ENCODE data around the gene CRISPLD2.
"Not testable (repeated sequence)": the region's sequence is repeated elsewhere in the genome, so short reads cannot be mapped to it uniquely, and the experiment has no call there.

CRISPLD2 gene

DNA sequence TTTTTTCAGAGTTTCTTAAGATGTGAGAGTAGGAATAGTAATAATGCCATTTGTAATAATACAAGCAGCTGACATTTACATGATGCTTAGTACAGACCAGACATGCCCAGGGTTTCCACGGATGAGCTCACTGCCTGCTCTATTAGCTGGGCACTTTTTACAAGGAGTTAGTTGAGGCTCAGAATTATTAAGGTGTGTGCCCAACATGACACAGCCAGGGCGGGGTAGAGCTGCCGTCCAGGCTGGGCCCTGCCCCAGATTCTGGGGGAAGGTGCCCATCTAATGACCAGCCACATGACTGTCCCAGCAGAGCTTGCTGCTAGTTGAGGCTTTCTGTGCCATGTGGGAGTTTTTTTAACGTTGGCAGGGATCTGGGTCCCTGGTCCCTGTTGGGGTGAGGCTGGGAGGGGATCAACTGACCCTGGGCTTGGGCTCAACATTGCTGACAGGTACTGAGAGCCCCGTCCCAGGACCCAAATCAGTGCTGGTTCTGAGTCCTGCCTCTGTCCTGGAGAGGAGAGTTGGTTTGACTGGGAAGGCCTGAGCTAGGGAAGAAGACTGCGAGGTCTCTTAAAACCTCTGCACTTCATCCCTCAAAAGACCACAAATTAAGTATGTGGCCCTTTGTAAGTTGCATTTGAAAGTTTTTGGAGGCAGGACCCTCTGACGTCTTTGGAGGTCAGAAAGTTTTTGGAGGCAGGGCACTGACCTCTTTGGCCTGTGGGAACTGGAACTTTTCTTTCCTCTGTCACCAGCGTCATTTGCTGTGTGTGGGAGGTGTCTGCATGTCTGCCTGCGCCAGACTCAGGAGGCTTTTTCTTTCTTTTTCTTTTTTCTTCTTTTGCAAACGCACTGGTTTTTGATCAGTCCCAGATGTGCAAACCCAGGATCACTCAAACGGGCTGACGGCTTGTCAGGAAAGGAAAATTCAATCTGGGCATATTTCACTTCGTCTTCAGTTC is 2.2 kb downstream of the CRISPLD2 start:
- no peak for DNase-seq (ENCODE audit: low read depth in 3 of 3)

DNA sequence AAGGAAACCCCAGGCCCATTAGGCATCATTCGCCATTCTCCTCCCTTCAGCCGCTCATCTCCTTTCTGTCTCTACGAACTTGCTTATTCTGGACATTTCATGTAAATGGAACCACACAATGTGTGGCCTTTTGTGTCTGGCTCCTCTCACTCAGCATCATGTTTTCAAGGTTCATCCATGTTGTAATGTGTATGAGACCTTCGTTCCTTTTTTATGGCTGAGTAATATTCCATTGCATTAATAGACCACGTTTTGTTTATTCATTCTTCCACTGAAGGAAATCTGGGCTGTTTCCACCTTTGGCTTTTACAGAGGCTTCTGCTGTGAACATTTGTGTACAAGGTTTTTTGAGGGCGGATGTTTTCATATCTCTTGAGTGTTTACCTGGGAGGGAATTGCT is 3.2 kb downstream of the CRISPLD2 start:
- DNase-seq (ENCODE audit: low read depth in 3 of 3): no peak

DNA sequence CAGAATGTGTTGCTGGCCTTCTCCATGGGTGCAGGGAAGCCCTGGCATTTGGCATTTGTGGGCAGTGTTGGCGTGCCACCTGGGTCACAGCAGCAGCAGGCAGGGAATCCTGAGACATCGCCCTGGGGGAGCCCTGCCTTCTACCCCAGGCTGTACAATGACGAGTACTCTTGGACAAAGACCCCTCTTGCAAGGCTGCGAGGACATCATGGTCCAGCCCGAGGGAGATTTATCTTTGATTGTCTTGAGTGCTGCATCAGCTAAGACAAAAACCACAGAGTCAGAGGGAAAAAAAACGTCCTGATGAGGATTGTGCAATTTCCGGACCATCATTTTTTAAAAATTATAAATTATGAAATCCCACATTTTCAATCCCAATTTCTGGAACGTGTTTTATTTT is 3.7 kb downstream of the CRISPLD2 start:
- no peak for DNase-seq (ENCODE audit: low read depth in 3 of 3)

GRCh38 chr16:84823926-84824325 is 4.1 kb downstream of the CRISPLD2 start:
- no peak for DNase-seq (ENCODE audit: low read depth in 3 of 3)

GRCh38 chr16:84825896-84826557 is 6.2 kb downstream of the CRISPLD2 start:
- no peak for DNase-seq (ENCODE audit: low read depth in 3 of 3)

DNA sequence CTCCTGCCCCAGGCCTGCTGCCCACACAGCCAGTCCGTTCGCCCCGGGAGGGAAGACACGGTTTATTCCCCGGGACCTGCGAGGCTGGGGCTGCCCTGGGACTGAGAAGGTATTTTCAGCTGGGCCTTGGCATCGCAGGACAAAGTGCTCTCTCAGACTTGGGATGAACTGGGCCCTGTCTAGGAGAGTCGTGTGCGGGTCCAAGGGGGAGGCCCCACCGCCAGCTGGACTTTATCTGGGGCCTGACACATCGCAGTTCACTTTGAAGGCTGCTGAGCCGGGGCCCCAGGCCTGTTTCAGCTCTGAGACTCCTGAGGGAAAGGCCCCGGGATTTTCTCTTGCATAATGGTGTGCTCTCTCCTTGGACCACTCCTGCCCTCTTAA is 6.8 kb downstream of the CRISPLD2 start:
- no peak for DNase-seq (ENCODE audit: low read depth in 3 of 3)

- DNase-seq (ENCODE audit: low read depth in 3 of 3): no peak
Observed at GRCh38 chr16:84827131-84827574, 7.4 kb downstream of the CRISPLD2 start.

DNA sequence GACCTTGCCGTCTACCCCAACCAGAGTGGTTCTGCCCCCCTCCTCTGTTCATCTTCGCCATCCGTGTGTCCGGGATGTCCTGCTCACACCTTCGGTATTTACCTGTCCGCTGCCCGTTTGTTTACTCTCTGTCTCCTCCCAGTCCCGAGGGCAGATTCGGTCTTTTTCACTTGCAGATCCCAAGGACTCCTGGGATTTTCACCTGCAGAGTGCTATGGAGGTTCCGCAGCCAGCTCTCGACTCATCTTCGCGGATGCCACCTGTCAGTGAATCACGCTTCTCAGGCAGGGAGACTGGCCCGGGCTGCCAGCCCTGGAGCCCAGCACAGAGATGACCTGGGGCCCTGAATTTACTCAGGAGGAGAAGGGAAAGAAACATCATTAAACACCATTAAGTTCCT is 8.1 kb downstream of the CRISPLD2 start:
- no peak for DNase-seq (ENCODE audit: low read depth in 3 of 3)

GRCh38 chr16:84828322-84828721 is 8.5 kb downstream of the CRISPLD2 start:
- no peak for DNase-seq (ENCODE audit: low read depth in 3 of 3)

DNA sequence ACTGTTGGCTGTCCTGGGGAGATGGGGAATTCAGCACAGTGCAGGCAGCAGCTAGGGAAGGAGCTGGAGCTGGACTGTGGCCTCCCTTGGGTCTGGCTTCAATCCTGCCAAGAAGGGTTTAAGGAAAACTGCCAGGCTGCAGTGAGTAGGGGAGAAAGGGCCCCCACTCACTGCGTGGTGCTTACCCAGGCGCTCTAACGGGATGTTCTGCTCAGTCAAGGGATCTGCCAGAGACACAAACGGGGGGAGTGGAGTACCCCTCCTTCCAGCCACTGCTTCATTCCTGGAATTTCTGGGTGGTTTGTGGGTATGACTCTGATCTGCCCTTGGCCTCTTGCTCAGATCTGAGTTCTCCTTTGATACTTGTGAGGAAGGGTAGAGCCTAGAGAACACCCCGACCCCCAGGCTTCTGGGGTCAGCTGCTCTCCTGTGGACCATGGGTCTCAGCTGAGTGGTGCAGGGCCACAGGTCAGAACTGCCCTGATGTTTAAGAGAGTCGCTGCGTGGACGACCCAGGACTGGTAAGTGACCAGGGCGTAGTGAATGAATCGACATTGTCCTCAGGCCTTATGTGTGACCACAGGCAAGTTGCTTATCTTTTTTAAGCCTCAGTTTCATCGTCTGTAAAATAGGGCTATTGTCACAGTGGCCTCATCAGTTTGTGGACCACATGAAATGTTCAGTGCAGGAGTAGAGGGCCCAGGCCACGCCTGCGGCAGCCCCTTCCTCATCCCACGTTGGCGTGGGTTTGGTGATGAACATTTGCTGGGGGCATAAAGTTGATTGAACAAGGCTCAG is 9.6 kb downstream of the CRISPLD2 start:
- DNase-seq (ENCODE audit: low read depth in 3 of 3): no peak

- no peak for DNase-seq (ENCODE audit: low read depth in 3 of 3)
Observed at GRCh38 chr16:84830765-84831384, 11.1 kb downstream of the CRISPLD2 start.

GRCh38 chr16:84831728-84832127 is 11.9 kb downstream of the CRISPLD2 start:
- not testable (repeated sequence) for DNase-seq (ENCODE audit: low read depth in 3 of 3)

DNA sequence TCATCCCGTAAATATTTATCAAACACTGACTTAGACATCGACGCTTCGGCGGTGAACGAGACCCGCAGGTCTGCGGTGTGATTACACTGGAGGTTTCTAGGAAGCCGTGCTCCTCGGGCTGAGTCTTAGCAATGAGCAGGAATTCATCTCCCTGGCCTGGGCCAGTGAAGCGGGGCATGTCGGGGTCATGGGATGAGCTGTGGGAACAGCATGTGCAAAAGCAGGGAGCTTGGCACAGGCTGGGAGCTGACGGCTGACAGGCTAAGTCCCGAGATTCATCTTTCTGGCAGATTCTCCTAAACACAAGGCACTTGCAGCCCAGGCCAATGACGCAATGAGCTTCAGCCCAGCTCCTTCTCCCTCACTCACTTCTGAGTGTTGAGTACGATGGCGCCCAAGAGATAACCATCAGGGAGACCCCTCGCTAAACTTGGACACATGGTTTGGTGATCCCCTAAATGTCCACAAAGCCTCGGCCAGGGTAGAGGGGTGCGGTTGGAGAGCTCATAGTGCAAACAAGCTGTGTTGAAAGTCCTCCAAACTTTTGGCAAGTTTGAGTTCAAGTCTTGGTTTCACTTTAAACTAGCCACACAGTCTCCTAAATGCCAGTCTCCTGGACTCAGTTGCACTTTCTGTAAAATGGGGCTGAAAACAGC is 12.8 kb downstream of the CRISPLD2 start:
- no peak for DNase-seq (ENCODE audit: low read depth in 3 of 3)

DNA sequence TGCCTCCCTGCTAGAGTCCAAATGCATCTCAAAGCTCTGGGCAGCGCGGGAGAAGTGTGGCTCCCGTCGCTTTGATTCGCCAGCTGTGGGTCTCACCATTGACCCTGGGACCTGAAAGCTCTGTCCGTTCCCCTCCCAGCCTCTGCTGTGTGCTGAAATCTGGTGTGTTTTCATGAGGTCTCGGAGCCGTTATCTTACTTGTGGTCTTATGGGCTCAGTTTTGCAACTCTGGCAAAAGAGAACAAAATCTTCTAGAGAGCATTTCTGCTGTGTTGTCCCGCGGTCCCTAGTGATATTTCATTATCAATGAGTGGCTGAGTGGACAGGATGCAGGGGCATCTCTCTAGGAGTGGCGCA is 13.3 kb downstream of the CRISPLD2 start:
- DNase-seq (ENCODE audit: low read depth in 3 of 3): no peak

GRCh38 chr16:84833542-84834402 is 14.0 kb downstream of the CRISPLD2 start:
- no peak for DNase-seq (ENCODE audit: low read depth in 3 of 3)

DNA sequence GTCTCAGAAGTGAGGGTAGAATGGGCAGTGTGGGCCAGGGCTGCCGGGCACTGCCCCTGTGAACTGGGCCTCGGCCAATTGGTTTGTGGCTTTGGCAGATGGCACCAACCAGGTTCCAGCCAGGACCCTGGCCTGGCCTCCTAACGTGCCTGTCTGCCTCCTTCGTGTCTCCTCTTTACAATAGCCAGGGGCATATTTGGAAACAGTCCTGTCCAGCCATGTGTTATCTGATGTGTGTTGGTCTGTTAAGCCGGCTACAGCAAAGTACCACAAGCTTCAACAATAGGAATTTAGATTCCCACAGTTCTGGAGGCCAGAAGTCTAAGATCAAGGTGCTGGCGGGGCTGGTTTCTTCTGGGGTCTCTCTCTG is 14.6 kb downstream of the CRISPLD2 start:
- DNase-seq (ENCODE audit: low read depth in 3 of 3): no peak

GRCh38 chr16:84836234-84836647 is 16.5 kb downstream of the CRISPLD2 start:
- DNase-seq (ENCODE audit: low read depth in 3 of 3): no peak

GRCh38 chr16:84836967-84837366 is 17.2 kb downstream of the CRISPLD2 start:
- no peak for DNase-seq (ENCODE audit: low read depth in 3 of 3)

- no peak for DNase-seq (ENCODE audit: low read depth in 3 of 3)
Observed at GRCh38 chr16:84838383-84838948, 18.7 kb downstream of the CRISPLD2 start.

DNA sequence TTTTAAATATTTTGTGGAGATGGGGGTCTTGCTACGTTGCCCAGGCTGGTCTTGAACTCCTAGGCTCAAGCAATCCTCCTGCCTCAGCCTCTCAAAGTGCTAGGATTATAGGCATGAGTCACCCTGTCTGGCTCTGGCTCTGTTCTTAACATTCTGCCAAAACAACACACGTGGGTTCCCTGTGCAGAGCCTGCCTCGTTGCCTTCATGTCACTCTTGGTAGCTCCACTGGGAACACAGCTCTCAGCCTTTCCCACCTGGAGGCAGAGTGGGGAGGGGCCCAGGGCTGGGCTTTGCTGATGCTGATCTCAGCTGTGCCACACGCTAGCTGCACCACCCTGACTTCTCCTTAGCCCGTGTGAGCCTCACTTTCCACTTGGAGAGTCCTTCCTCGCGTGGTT is 19.3 kb downstream of the CRISPLD2 start:
- no peak for DNase-seq (ENCODE audit: low read depth in 3 of 3)

All from stimulated activated CD4-positive, alpha-beta T cell treated with anti-CD3 and anti-CD28 coated beads, TNF-alpha, amount 100 ng/mL, for 48 hours (primary cell).